CD14-positive monocyte (primary cell): ENCODE data around the gene NPLOC4. TPM values are rescaled to one million over a fixed set of nuclear protein-coding genes. Genes with fewer than 3 reads are reported as not detected.

Experiments used
- DNase-seq, 3 donors: peaks; one replicate each; pipeline ENCODE4 v3.0.0-alpha.2; 2011 to 2022
- H2AFZ ChIP-seq: 2 replicates; pipeline ENCODE4 v1.6.0; 2012; ENCODE audit warnings: mild to moderate bottlenecking, low read depth, low read length, inconsistent platforms; ENCODE audit not compliant: insufficient read depth, poor library complexity, severe bottlenecking
- H3K27ac ChIP-seq, 2 donors: 1 replicate in 1 of 2; 2 replicates in 1 of 2; pipeline ENCODE4 v1.5.1; 2012 to 2013; ENCODE audit warnings: low read length in 2 of 2, control low read depth in 1 of 2, inconsistent platforms in 1 of 2, low read depth in 1 of 2, mild to moderate bottlenecking in 1 of 2
- H3K27me3 ChIP-seq, 2 donors: one replicate each; pipeline versions ENCODE4 v1.6.0 to v1.6.1; 2011 to 2013; ENCODE audit warnings: low read length in 2 of 2; ENCODE audit not compliant: control insufficient read depth in 2 of 2, insufficient read depth in 2 of 2
- H3K36me3 ChIP-seq, 2 donors: replicated peaks in 1 of 2; 1 replicate in 1 of 2; 2 replicates in 1 of 2; pipeline versions ENCODE4 v1.5.1 to v1.6.1; 2012 to 2013; ENCODE audit warnings: low read length in 2 of 2, control low read depth in 1 of 2, inconsistent platforms in 1 of 2, mild to moderate bottlenecking in 1 of 2; ENCODE audit not compliant: insufficient read depth in 2 of 2, control insufficient read depth in 1 of 2
- H3K4me1 ChIP-seq, 2 donors: 1 replicate in 1 of 2; 2 replicates in 1 of 2; pipeline versions ENCODE4 v1.5.1 to v1.6.1; 2012 to 2013; ENCODE audit warnings: low read length in 2 of 2, control low read depth in 1 of 2, inconsistent platforms in 1 of 2, mild to moderate bottlenecking in 1 of 2, moderate library complexity in 1 of 2; ENCODE audit not compliant: insufficient read depth in 2 of 2, control insufficient read depth in 1 of 2
- H3K4me2 ChIP-seq: replicated peaks from 2 replicates; pipeline ENCODE3; 2012; ENCODE audit warnings: low read length, moderate library complexity, mild to moderate bottlenecking; ENCODE audit not compliant: poor library complexity, severe bottlenecking; ENCODE audit errors: extremely low read depth
- H3K4me3 ChIP-seq, 3 experiments: fragments of 200-600 bp in 1 of 3; sonication (generic) in 1 of 3; replicated peaks in 1 of 3; 1 replicate in 2 of 3; 2 replicates in 1 of 3; pipeline ENCODE4 v1.5.1; 2011 to 2013; ENCODE audit warnings: low read length in 3 of 3, mild to moderate bottlenecking in 3 of 3, control low read depth in 2 of 3, low read depth in 2 of 3, inconsistent platforms in 1 of 3, moderate library complexity in 1 of 3
- H3K79me2 ChIP-seq: 2 replicates; pipeline ENCODE4 v1.6.0; 2012; ENCODE audit warnings: mild to moderate bottlenecking, control low read depth, inconsistent platforms, low read length, moderate library complexity; ENCODE audit not compliant: insufficient read depth
- H3K9ac ChIP-seq: 2 replicates; pipeline ENCODE4 v1.6.0; 2017; ENCODE audit warnings: low read length, mild to moderate bottlenecking; ENCODE audit not compliant: insufficient read depth, poor library complexity, severe bottlenecking
- H3K9me3 ChIP-seq, 2 donors: replicated peaks in 1 of 2; 1 replicate in 1 of 2; 2 replicates in 1 of 2; pipeline versions ENCODE4 v1.5.1 to v1.6.1; 2012 to 2013; ENCODE audit warnings: low read length in 2 of 2, control low read depth in 1 of 2; ENCODE audit not compliant: control insufficient read depth in 1 of 2, insufficient read depth in 1 of 2
- H4K20me1 ChIP-seq: 2 replicates; pipeline ENCODE4 v1.6.0; 2012; ENCODE audit warnings: mild to moderate bottlenecking, low read length, control low read depth, moderate library complexity; ENCODE audit not compliant: insufficient read depth
- H3K27ac Mint-ChIP-seq, 7 donors: one replicate each; pipeline ENCODE4 v1.8.0; 2020; ENCODE audit warnings: mild to moderate bottlenecking in 7 of 7, mixed read lengths in 7 of 7, moderate library complexity in 6 of 7, inconsistent platforms in 2 of 7
- H3K27me3 Mint-ChIP-seq, 3 donors: one replicate each; pipeline ENCODE4 v1.8.0; 2021 to 2022; ENCODE audit warnings: low read depth in 3 of 3, mild to moderate bottlenecking in 3 of 3, mixed read lengths in 3 of 3, moderate library complexity in 3 of 3, inconsistent platforms in 1 of 3
- H3K36me3 Mint-ChIP-seq, 2 donors: one replicate each; pipeline ENCODE4 v1.8.0; 2020; ENCODE audit warnings: mixed read lengths in 2 of 2, inconsistent platforms in 1 of 2, mild to moderate bottlenecking in 1 of 2
- H3K4me1 Mint-ChIP-seq: one replicate; pipeline ENCODE4 v1.8.0; 2020; ENCODE audit warnings: mild to moderate bottlenecking, mixed read lengths
- H3K4me3 Mint-ChIP-seq, 2 donors: one replicate each; pipeline ENCODE4 v1.8.0; 2020; ENCODE audit warnings: mild to moderate bottlenecking in 2 of 2, mixed read lengths in 2 of 2, moderate library complexity in 1 of 2
- H3K9me3 Mint-ChIP-seq, 7 donors: one replicate each; pipeline ENCODE4 v1.8.0; 2020 to 2022; ENCODE audit warnings: mixed read lengths in 7 of 7, mild to moderate bottlenecking in 6 of 7, moderate library complexity in 6 of 7, inconsistent platforms in 2 of 7
- WGBS: methylation state at CpG from one replicate; pipeline ENCODE4 v1.1.5; 2013; ENCODE audit warnings: missing lambda C conversion rate; ENCODE audit not compliant: insufficient coverage; 5-methylcytosine and 5-hydroxymethylcytosine counted together
- intact Hi-C, 2 donors: fragments of 100-400 bp; cut with micrococcal nuclease; formaldehyde crosslinking; loops; one replicate each; pipeline versions ENCODE4 v1.15.0 to v1.15.1; 2023
- polyA plus RNA-seq, 3 donors: library from polyadenylated mRNA; depleted of rRNA in 1 of 3; unstranded in 2 of 3; stranded (reverse) in 1 of 3; fragments of 300-500 nt in 2 of 3; fragments of >200 nt in 1 of 3; fragmentation: Illumina TruSeq in 2 of 3; gene quantifications; 1 replicate in 2 of 3; 2 replicates in 1 of 3; pipeline ENCODE4 v1.2.3, GENCODE V29; 2012 to 2021
- TF ChIP-seq, protein P1 (sequence below): fragments of 200-600 bp; IDR thresholded peaks from one replicate; pipeline ENCODE4 v1.8.0; 2022; ENCODE audit warnings: antibody characterized with exemption, mild to moderate bottlenecking

NPLOC4 gene
- polyA plus RNA-seq, 3 donors, result 92.1 to 112 (median 106) TPM

DNA sequence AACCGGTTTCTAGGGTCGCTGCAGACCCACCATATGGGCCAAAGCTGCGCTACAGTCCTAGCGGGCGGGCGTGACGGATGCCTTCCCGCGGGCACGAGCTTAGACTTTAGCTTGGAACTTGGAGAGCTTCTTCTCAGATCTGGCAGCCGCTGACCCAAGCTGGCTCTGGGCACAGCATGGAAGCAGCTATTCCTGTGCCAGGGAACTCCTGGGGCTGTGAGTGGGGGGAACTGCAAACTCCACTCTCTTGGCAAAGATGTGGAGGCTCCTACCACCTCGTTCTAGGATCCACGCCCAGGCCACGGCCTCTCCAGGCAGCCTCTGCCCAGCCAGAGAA lies 93.6 kb downstream of the NPLOC4 start:
- DNase-seq, result no peak
- Histone ChIP-seq H2AFZ (no peak overlapping the region), H3K36me3 (peaks cover 90 to 96% of the 10 kb centered on the region in 2 donors), H3K4me3 (no peak overlapping the region), H4K20me1 (no peaks in the 10 kb centered on the region), H3K4me1 (no peaks in the 10 kb centered on the region), H3K27me3 (no peaks in the 10 kb centered on the region), H3K79me2 (no peaks in the 10 kb centered on the region), H3K9me3 (no peaks in the 10 kb centered on the region), H3K9ac (no peak overlapping the region), H3K27ac (no peak overlapping the region), H3K4me2 (no peak overlapping the region)
- intact Hi-C loops, result no loop called here
- Mint-ChIP-seq H3K4me3 (no peak overlapping the region), H3K27me3 (peaks cover 0 to under 1% (median 0%) of the 10 kb centered on the region in 3 donors), H3K9me3 (no peaks in the 10 kb centered on the region), H3K4me1 (no peaks in the 10 kb centered on the region), H3K27ac (no peak overlapping the region), H3K36me3 (peaks cover 54 to 92% of the 10 kb centered on the region in 2 donors)
- TF ChIP-seq, protein P1, sequence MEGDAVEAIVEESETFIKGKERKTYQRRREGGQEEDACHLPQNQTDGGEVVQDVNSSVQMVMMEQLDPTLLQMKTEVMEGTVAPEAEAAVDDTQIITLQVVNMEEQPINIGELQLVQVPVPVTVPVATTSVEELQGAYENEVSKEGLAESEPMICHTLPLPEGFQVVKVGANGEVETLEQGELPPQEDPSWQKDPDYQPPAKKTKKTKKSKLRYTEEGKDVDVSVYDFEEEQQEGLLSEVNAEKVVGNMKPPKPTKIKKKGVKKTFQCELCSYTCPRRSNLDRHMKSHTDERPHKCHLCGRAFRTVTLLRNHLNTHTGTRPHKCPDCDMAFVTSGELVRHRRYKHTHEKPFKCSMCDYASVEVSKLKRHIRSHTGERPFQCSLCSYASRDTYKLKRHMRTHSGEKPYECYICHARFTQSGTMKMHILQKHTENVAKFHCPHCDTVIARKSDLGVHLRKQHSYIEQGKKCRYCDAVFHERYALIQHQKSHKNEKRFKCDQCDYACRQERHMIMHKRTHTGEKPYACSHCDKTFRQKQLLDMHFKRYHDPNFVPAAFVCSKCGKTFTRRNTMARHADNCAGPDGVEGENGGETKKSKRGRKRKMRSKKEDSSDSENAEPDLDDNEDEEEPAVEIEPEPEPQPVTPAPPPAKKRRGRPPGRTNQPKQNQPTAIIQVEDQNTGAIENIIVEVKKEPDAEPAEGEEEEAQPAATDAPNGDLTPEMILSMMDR, result no peak
- WGBS, result 98% methylated on average over 14 of the region's 14 CpGs

DNA sequence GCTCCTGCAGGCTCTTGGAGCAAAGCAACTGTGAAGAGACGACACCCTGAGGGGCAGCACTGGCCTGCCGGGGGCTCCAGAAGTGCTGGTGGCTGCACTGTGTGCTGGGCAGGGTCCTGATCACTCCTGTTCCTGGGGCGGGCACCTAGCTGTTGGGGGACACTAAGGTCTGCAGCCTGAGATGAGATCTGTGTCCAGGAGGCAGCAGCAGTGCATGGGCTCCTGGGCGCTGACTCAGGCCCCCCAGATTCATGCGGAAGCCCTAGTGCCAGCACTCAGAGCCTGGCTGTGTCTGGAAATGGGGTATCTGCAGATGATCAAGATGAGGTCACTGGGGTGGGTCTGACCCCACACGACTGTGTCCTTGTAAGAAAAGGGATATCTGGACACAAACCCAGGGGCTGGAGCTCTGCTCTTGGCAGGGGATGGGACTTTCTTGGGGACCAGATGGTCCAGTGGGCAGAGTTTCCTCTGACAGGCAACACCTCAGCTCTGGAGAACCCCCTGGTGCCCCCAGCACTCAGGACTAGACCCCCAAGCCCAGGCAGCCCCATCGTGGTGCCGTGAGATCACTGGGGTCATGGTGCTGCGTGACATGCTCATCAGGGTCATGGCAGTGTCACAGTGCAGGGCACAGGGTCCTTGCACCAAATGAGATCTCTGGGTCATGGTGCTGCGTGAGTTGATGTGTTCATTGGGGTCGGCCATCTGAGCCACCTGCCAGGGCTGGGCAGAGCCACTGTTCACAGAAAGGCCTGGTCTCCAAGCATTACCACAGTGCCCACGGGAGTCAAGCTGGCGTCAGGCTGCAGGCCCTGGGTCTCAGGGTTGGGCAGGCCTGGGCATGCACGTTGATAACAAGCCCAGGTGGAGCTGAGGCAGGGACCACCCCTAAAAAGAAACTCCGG lies 94.2 kb downstream of the NPLOC4 start:
- Histone ChIP-seq H3K27me3 (peaks cover 0 to 4% of the 10 kb centered on the region in 2 donors), H3K9me3 (peaks cover 0 to 2% of the 10 kb centered on the region in 2 donors), H2AFZ (no peak overlapping the region), H3K27ac (no peak overlapping the region), H3K4me2 (no peak overlapping the region), H3K36me3 (peaks cover 84 to 95% of the 10 kb centered on the region in 2 donors), H3K4me3 (no peak overlapping the region), H4K20me1 (peaks cover 3% of the 10 kb centered on the region), H3K79me2 (no peaks in the 10 kb centered on the region), H3K4me1 (peaks cover 0 to 1% of the 10 kb centered on the region in 2 donors), H3K9ac (no peak overlapping the region)
- Mint-ChIP-seq H3K9me3 (peaks cover 0 to 1% (median 0%) of the 10 kb centered on the region in 7 donors), H3K4me1 (peaks cover under 1% of the 10 kb centered on the region), H3K27ac (peak overlapping the region in 1 of 7 donors; percentile 1), H3K4me3 (no peak overlapping the region), H3K36me3 (peaks cover 57 to 92% of the 10 kb centered on the region in 2 donors), H3K27me3 (peaks cover 6% of the 10 kb centered on the region in 3 donors)
- WGBS, result 98% methylated on average over 13 of the region's 15 CpGs
- intact Hi-C loops, result no loop called here
- TF ChIP-seq, protein P1, result no peak
- DNase-seq, result no peak
